Measurements from ENCODE around the gene SIGLEC11. TPM values are rescaled to one million over a fixed set of nuclear protein-coding genes. Genes with fewer than 3 reads are reported as not detected.

Gene SIGLEC11
- total and polyA plus RNA-seq, 4 donors: 0.49 to 8.9 (median 3.3) TPM

DNA sequence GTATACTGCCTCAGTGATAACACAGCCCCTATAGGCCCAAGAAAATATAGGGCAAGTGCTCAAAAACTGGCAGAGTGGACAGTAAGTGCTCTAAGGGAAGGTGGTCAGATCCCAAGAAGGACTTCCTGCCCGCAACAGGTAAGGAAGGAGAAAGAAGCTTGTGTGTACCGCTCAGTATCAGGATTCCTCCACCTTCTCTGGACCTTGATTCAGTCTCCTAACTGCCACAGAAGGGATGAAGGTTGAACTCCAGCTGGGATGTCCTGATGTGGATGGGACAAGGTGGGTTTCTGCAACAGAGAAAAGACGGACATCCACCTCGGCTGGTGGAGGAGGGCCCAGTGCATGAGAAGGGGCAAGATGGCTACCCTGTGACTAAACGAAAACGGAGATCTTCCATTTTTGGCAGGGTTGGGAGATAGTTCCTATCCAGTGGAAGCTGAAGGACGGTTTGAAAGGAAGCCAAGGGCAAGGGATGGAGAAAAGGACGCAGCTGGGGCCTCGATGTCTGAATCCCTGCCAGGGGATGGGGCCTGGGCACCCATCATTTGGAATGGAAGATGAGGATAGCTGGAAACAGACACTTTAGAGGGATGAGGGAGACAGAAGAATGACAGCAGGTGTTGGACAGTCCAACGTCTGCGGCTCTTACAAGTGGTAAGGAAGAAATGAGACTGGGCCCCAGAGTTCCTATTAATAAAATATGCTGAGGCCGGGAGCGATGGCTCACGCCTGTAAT is 33.3 kb downstream of the SIGLEC11 start:
- no peak for TF ChIP-seq HNF4G (IDR thresholded peaks at IDR 0.05)
- no peak for TF ChIP-seq FOXA2 (IDR thresholded peaks at IDR 0.05)
- TF ChIP-seq TAF1 (conservative IDR thresholded peaks at IDR 0.05): no peak
- TF ChIP-seq FOXA1 (IDR thresholded peaks at IDR 0.05): no peak
- TF ChIP-seq NR2F2 (IDR thresholded peaks at IDR 0.05): no peak
- TF ChIP-seq SP1 (IDR thresholded peaks at IDR 0.05): no peak
- TF ChIP-seq ZBTB33 (IDR thresholded peaks at IDR 0.05): no peak
- TF ChIP-seq RAD21 (IDR thresholded peaks at IDR 0.05): no peak
- no peak for TF ChIP-seq GABPA (IDR thresholded peaks at IDR 0.05 in 1 of 2, conservative IDR thresholded peaks at IDR 0.05 in 1 of 2)
- H3K4me3 ChIP-seq (ENCODE audit: low read depth in 1 of 3, low read length in 3 of 3): no peak overlapping the region
- DNase-seq (ENCODE audit: low spot score): no peak
- 82% methylated on average over 14 of the region's 14 CpGs for WGBS
- no peak overlapping the region for H3K9ac ChIP-seq (ENCODE audit: low read depth in 1 of 2, low read length in 2 of 2)
- peaks cover 7 to 48% (median 26%) of the 10 kb centered on the region in 4 donors for H3K4me1 ChIP-seq (ENCODE audit: control insufficient read depth in 4 of 4, insufficient read depth in 4 of 4, low read length in 3 of 4)
- H3K9me3 ChIP-seq (ENCODE audit: control insufficient read depth in 4 of 4, low read length in 3 of 4): no peaks in the 10 kb centered on the region
- peaks cover under 1 to 14% (median 6%) of the 10 kb centered on the region in 4 donors for H3K36me3 ChIP-seq (ENCODE audit: control insufficient read depth in 4 of 4, insufficient read depth in 3 of 4, low read depth in 1 of 4, low read length in 3 of 4)
- H3K27me3 ChIP-seq (ENCODE audit: control insufficient read depth in 4 of 4, insufficient read depth in 4 of 4, low read length in 3 of 4): no peaks in the 10 kb centered on the region
- peak overlapping the region; percentile 93 to 96 for H3K27ac ChIP-seq (ENCODE audit: low read depth in 1 of 2, low read length in 2 of 2)

DNA sequence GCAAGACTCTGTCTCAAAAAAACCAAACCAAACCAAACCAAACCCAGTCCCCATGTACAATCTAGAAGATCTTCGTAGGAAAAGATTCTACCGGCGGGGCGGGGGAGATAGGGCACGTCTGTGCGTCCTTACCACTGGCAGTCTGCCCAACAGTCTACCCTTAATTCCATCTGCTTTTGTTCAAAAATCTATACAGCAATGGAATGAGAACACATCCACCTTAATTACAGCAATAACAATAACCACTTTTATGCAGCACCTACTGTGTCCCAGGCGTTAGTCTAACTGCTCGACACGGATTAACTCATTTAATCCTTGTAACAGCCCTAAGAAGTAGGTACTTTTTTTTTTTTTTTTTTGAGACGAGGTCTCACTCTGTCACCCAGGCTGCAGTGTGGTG is 34.5 kb downstream of the SIGLEC11 start:
- Histone ChIP-seq H3K4me3 (ENCODE audit: low read depth in 1 of 3, low read length in 3 of 3) (no peak overlapping the region), H3K9me3 (ENCODE audit: control insufficient read depth in 4 of 4, low read length in 3 of 4) (no peaks in the 10 kb centered on the region), H3K27me3 (ENCODE audit: control insufficient read depth in 4 of 4, insufficient read depth in 4 of 4, low read length in 3 of 4) (no peaks in the 10 kb centered on the region), H3K9ac (ENCODE audit: low read depth in 1 of 2, low read length in 2 of 2) (no peak overlapping the region), H3K4me1 (ENCODE audit: control insufficient read depth in 4 of 4, insufficient read depth in 4 of 4, low read length in 3 of 4) (peaks cover 14 to 53% (median 36%) of the 10 kb centered on the region in 4 donors), H3K36me3 (ENCODE audit: control insufficient read depth in 4 of 4, insufficient read depth in 3 of 4, low read depth in 1 of 4, low read length in 3 of 4) (peaks cover 0 to 7% (median 2%) of the 10 kb centered on the region in 4 donors), H3K27ac (ENCODE audit: low read depth in 1 of 2, low read length in 2 of 2) (no peak overlapping the region)
- DNase-seq (ENCODE audit: low spot score): no peak
- TF ChIP-seq TAF1 (conservative IDR thresholded peaks at IDR 0.05) (no peak), ATF3 (IDR thresholded peaks at IDR 0.05) (no peak), JUND (IDR thresholded peaks at IDR 0.05) (no peak), EGR1 (IDR thresholded peaks at IDR 0.05; ENCODE audit: low read depth in 2 of 2) (no peak), CTCF (IDR thresholded peaks at IDR 0.05; ENCODE audit: low read depth, low read length, missing input control) (no peak)
- TF ChIP-seq, protein P1, sequence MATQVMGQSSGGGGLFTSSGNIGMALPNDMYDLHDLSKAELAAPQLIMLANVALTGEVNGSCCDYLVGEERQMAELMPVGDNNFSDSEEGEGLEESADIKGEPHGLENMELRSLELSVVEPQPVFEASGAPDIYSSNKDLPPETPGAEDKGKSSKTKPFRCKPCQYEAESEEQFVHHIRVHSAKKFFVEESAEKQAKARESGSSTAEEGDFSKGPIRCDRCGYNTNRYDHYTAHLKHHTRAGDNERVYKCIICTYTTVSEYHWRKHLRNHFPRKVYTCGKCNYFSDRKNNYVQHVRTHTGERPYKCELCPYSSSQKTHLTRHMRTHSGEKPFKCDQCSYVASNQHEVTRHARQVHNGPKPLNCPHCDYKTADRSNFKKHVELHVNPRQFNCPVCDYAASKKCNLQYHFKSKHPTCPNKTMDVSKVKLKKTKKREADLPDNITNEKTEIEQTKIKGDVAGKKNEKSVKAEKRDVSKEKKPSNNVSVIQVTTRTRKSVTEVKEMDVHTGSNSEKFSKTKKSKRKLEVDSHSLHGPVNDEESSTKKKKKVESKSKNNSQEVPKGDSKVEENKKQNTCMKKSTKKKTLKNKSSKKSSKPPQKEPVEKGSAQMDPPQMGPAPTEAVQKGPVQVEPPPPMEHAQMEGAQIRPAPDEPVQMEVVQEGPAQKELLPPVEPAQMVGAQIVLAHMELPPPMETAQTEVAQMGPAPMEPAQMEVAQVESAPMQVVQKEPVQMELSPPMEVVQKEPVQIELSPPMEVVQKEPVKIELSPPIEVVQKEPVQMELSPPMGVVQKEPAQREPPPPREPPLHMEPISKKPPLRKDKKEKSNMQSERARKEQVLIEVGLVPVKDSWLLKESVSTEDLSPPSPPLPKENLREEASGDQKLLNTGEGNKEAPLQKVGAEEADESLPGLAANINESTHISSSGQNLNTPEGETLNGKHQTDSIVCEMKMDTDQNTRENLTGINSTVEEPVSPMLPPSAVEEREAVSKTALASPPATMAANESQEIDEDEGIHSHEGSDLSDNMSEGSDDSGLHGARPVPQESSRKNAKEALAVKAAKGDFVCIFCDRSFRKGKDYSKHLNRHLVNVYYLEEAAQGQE (IDR thresholded peaks at IDR 0.05): no peak
- 97% methylated on average over 10 of the region's 10 CpGs for WGBS

All from liver (tissue), 9 donors.